ENCODE results near the gene NYAP1.

Gene NYAP1

GRCh38 chr7:100491192-100491578 is 7.5 kb downstream of the NYAP1 start:
- TF ChIP-seq, protein P1, sequence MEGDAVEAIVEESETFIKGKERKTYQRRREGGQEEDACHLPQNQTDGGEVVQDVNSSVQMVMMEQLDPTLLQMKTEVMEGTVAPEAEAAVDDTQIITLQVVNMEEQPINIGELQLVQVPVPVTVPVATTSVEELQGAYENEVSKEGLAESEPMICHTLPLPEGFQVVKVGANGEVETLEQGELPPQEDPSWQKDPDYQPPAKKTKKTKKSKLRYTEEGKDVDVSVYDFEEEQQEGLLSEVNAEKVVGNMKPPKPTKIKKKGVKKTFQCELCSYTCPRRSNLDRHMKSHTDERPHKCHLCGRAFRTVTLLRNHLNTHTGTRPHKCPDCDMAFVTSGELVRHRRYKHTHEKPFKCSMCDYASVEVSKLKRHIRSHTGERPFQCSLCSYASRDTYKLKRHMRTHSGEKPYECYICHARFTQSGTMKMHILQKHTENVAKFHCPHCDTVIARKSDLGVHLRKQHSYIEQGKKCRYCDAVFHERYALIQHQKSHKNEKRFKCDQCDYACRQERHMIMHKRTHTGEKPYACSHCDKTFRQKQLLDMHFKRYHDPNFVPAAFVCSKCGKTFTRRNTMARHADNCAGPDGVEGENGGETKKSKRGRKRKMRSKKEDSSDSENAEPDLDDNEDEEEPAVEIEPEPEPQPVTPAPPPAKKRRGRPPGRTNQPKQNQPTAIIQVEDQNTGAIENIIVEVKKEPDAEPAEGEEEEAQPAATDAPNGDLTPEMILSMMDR (IDR thresholded peaks at IDR 0.05) = no peak

- TF ChIP-seq, protein P1 (IDR thresholded peaks at IDR 0.05) = no peak
Observed at GRCh38 chr7:100492738-100493475, 9.2 kb downstream of the NYAP1 start.

- TF ChIP-seq, protein P1 (IDR thresholded peaks at IDR 0.05) = no peak
Observed at GRCh38 chr7:100493476-100494264, 9.9 kb downstream of the NYAP1 start.

- TF ChIP-seq, protein P1 (IDR thresholded peaks at IDR 0.05) = no peak
Observed at GRCh38 chr7:100496509-100496908, 12.8 kb downstream of the NYAP1 start.

DNA sequence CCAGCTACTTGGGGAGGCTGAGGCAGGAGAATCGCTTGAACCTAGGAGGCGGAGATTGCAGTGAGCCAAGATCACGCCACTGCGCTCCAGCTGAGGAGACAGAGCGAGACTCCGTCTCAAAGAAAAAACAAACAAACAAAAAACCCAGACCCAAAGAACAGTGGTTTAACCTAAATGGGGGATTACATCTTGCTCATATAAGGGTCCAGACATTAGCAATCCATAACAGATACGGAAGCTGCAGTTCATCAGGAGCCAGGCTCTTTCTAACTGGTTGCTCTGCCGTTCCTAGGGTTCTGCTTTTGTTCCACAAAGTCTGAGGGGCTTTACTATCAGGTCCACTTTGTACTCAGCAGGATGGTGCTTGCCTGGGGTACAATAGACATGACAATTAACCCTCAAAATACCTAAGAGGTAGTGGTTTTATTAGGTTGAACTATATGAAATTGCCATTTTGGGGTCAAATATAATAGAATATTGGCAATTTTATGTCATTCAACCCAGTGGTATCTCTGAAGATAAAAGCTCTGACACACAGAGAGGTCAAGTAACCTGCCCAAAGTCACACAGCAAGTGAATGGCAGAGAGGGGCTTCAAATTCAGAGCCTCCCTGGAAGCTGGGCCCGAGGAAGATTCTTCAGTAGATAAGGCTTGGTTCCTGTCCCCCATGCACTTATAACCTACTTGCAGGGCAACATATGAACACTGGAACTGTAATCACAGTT is 21.3 kb downstream of the NYAP1 start:
- TF ChIP-seq, protein P1 (IDR thresholded peaks at IDR 0.05) = no peak

DNA sequence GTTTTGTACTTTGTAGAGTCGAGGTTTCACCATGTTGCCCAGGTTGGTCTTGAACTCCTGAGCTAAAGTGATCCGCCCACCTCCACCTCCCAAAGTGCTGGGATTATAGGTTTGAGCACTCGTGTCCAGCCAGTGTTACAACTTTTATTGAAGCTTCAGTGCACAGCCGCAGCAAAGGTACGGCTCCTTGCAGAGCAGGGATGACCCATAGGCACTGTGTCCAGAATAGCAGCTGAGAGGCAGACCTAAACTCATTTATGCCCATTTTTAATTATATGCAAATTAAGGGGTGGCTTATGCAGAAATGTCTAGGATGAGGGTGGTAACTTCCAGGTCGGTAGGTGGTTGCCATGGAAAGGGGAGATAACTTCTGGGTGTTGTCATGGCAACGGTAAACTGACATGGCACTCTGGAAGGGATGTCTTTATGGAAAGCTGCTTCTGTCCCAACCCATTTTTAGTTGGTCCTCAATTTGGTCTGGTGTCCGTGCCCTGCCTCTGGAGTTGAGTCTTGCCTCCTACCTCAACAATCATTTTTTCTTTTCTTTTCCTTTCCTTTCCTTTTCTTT is 22.7 kb downstream of the NYAP1 start:
- TF ChIP-seq, protein P1 (IDR thresholded peaks at IDR 0.05) = no peak

DNA sequence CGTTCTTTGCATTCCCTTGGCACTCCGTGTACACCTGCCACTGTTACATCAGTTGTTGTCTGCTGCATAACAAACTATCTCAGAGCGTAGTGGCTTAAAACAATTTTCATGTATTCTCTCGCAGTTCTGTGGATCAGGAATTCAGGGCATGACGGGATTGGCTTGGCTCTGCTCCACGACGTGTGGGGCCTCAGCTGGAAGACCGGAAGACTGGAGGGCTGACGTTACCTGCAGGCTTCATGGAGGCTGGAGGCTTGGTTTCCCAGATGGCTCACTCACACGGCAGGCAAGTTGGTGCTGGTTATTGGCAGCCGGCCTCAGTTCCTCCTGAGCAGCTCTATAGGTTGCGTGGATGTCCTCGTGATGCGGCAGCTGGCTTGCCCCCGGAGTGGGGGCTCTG is 25.5 kb downstream of the NYAP1 start:
- TF ChIP-seq, protein P1 (IDR thresholded peaks at IDR 0.05) = no peak

Measured in LNCAP (cell line).